Measurements from ENCODE around the gene CHCHD1.
"Not testable (repeated sequence)": the region's sequence is repeated elsewhere in the genome, so short reads cannot be mapped to it uniquely, and the experiment has no call there.

The CHCHD1 gene

GRCh38 chr10:73769396-73769795 is 12.5 kb upstream of the CHCHD1 start:
- ATAC-seq: no peak

GRCh38 chr10:73771722-73772280 is 10.0 kb upstream of the CHCHD1 start:
- ATAC-seq: peak; percentile 48 to 56

GRCh38 chr10:73772281-73773151 is 9.3 kb upstream of the CHCHD1 start:
- peak; percentile 76 to 77 for ATAC-seq

GRCh38 chr10:73773152-73773879 is 8.5 kb upstream of the CHCHD1 start:
- no peak for ATAC-seq

- ATAC-seq: no peak
These were observed 7.2 kb upstream of the CHCHD1 start for GRCh38 chr10:73774637-73775036.

GRCh38 chr10:73779018-73779417 is 2.8 kb upstream of the CHCHD1 start:
- ATAC-seq: no peak

- no peak for ATAC-seq
These were observed 2.2 kb upstream of the CHCHD1 start for GRCh38 chr10:73779539-73780197.

- no peak for ATAC-seq
These were observed 1.5 kb upstream of the CHCHD1 start for GRCh38 chr10:73780301-73780700.

GRCh38 chr10:73780966-73781365 is 882 bp upstream of the CHCHD1 start:
- no peak for ATAC-seq

GRCh38 chr10:73781548-73781878 is 335 bp upstream of the CHCHD1 start:
- no peak for ATAC-seq

GRCh38 chr10:73782749-73783085 is 869 bp downstream of the CHCHD1 start:
- ATAC-seq: no peak

GRCh38 chr10:73785211-73785720 is 3.4 kb downstream of the CHCHD1 start, which contains the start of gene ZSWIM8:
Gene ZSWIM8 (plus strand): TSS chr10:73785606. CDS start chr10:73785879, 273 bp downstream.
- peak; percentile 88 to 89 for ATAC-seq

- peak; percentile 2 to 4 for ATAC-seq
These were observed 4.1 kb downstream of the CHCHD1 start for GRCh38 chr10:73785721-73786511.

GRCh38 chr10:73786512-73786885 is 4.7 kb downstream of the CHCHD1 start:
- ATAC-seq: no peak

- ATAC-seq: not testable (repeated sequence)
These were observed 5.4 kb downstream of the CHCHD1 start for GRCh38 chr10:73787031-73787800.

GRCh38 chr10:73788864-73789658 is 7.2 kb downstream of the CHCHD1 start:
- ATAC-seq: no peak

- ATAC-seq: no peak
These were observed 7.8 kb downstream of the CHCHD1 start for GRCh38 chr10:73789659-73790055.

- ATAC-seq: no peak
These were observed 9.2 kb downstream of the CHCHD1 start for GRCh38 chr10:73790886-73791625.

- ATAC-seq: no peak
These were observed 10.1 kb downstream of the CHCHD1 start for GRCh38 chr10:73791871-73792400.

GRCh38 chr10:73793456-73793855 is 11.6 kb downstream of the CHCHD1 start:
- no peak for ATAC-seq

Data from activated CD4-positive, CD25-positive, alpha-beta regulatory T cell treated with anti-CD3 and anti-CD28 coated beads, Interleukin-2, amount 50 U/mL, for 24 hours (primary cell).